ENCODE data around the gene ACTN1.
A peak's percentile ranks its signal among the peaks of the same experiment; 100 is the strongest.

The ACTN1 gene

GRCh38 chr14:68937471-68938270, 41.4 kb downstream of the ACTN1 start:
- CTCF ChIA-PET: interaction anchor here (1.0 to 1.7 kb wide), 3 partner anchors 12 to 26 kb away, joined by 3 read pairs; no protein-coding TSS in a partner anchor
- peaks cover 43% of the 10 kb centered on the region for H3K4me1 Mint-ChIP-seq
- no peaks in the 10 kb centered on the region for H3K9me3 Mint-ChIP-seq
- H3K27me3 Mint-ChIP-seq: no peaks in the 10 kb centered on the region
- no peak overlapping the region for H3K4me3 Mint-ChIP-seq
- peaks cover 1% of the 10 kb centered on the region for H3K36me3 Mint-ChIP-seq
- H3K27ac Mint-ChIP-seq: no peak overlapping the region
- DNase-seq: peak; percentile 27

- CTCF ChIA-PET: interaction anchor here (1.0 kb wide), 1 partner anchor 26 kb away, joined by 3 read pairs; no protein-coding TSS in a partner anchor
- H3K27ac Mint-ChIP-seq: no peak overlapping the region
- H3K4me1 Mint-ChIP-seq: peaks cover 45% of the 10 kb centered on the region
- no peaks in the 10 kb centered on the region for H3K9me3 Mint-ChIP-seq
- H3K4me3 Mint-ChIP-seq: no peak overlapping the region
- DNase-seq: no peak
- H3K27me3 Mint-ChIP-seq: no peaks in the 10 kb centered on the region
- H3K36me3 Mint-ChIP-seq: no peaks in the 10 kb centered on the region
Measured at GRCh38 chr14:68936980-68937379, 42.1 kb downstream of the ACTN1 start.

- no peaks in the 10 kb centered on the region for H3K36me3 Mint-ChIP-seq
- H3K4me3 Mint-ChIP-seq: no peak overlapping the region
- H3K9me3 Mint-ChIP-seq: no peaks in the 10 kb centered on the region
- no peaks in the 10 kb centered on the region for H3K27me3 Mint-ChIP-seq
- CTCF ChIA-PET: interaction anchor here (0.6 to 0.8 kb wide), 2 partner anchors 14 to 112 kb away, joined by 3 read pairs; no protein-coding TSS in a partner anchor
- no peak for DNase-seq
- H3K27ac Mint-ChIP-seq: no peak overlapping the region
- peaks cover 45% of the 10 kb centered on the region for H3K4me1 Mint-ChIP-seq
Measured at GRCh38 chr14:68936476-68936875, 42.6 kb downstream of the ACTN1 start.

GRCh38 chr14:68935761-68936214, 43.3 kb downstream of the ACTN1 start:
- Mint-ChIP-seq H3K36me3 (no peaks in the 10 kb centered on the region), H3K9me3 (no peaks in the 10 kb centered on the region), H3K4me1 (peaks cover 45% of the 10 kb centered on the region), H3K4me3 (no peak overlapping the region), H3K27me3 (no peaks in the 10 kb centered on the region), H3K27ac (no peak overlapping the region)
- CTCF ChIA-PET: interaction anchor here (0.7 to 0.8 kb wide), 2 partner anchors 10 to 13 kb away, joined by 3 read pairs; no protein-coding TSS in a partner anchor
- DNase-seq: no peak

- no peak for DNase-seq
- H3K9me3 Mint-ChIP-seq: no peaks in the 10 kb centered on the region
- CTCF ChIA-PET: interaction anchor here (0.6 kb wide), 1 partner anchor 798 kb away, joined by 3 read pairs; no protein-coding TSS in a partner anchor
- H3K36me3 Mint-ChIP-seq: no peaks in the 10 kb centered on the region
- H3K4me1 Mint-ChIP-seq: peaks cover 47% of the 10 kb centered on the region
- H3K4me3 Mint-ChIP-seq: no peak overlapping the region
- no peak overlapping the region for H3K27ac Mint-ChIP-seq
- H3K27me3 Mint-ChIP-seq: no peaks in the 10 kb centered on the region
Measured at GRCh38 chr14:68934066-68934465, 45.0 kb downstream of the ACTN1 start.

GRCh38 chr14:68932686-68933085, 46.4 kb downstream of the ACTN1 start:
- Mint-ChIP-seq H3K9me3 (no peaks in the 10 kb centered on the region), H3K27ac (no peak overlapping the region), H3K27me3 (no peaks in the 10 kb centered on the region), H3K4me3 (no peak overlapping the region), H3K4me1 (peaks cover 49% of the 10 kb centered on the region), H3K36me3 (no peaks in the 10 kb centered on the region)
- CTCF ChIA-PET: no interaction called here
- DNase-seq: no peak

- no peak for DNase-seq
- H3K4me3 Mint-ChIP-seq: no peak overlapping the region
- H3K36me3 Mint-ChIP-seq: peaks cover 1% of the 10 kb centered on the region
- CTCF ChIA-PET: no interaction called here
- H3K27me3 Mint-ChIP-seq: no peaks in the 10 kb centered on the region
- no peak overlapping the region for H3K27ac Mint-ChIP-seq
- H3K9me3 Mint-ChIP-seq: peaks cover under 1% of the 10 kb centered on the region
- peaks cover 49% of the 10 kb centered on the region for H3K4me1 Mint-ChIP-seq
Measured at GRCh38 chr14:68932231-68932630, 46.9 kb downstream of the ACTN1 start.

GRCh38 chr14:68931474-68932051, 47.5 kb downstream of the ACTN1 start:
- Mint-ChIP-seq H3K4me3 (no peak overlapping the region), H3K27me3 (no peaks in the 10 kb centered on the region), H3K36me3 (peaks cover 8% of the 10 kb centered on the region), H3K4me1 (peaks cover 46% of the 10 kb centered on the region), H3K9me3 (peaks cover 8% of the 10 kb centered on the region), H3K27ac (no peak overlapping the region)
- DNase-seq: no peak
- CTCF ChIA-PET: no interaction called here

- peaks cover 45% of the 10 kb centered on the region for H3K4me1 Mint-ChIP-seq
- CTCF ChIA-PET: no interaction called here
- no peaks in the 10 kb centered on the region for H3K27me3 Mint-ChIP-seq
- no peak overlapping the region for H3K27ac Mint-ChIP-seq
- H3K4me3 Mint-ChIP-seq: no peak overlapping the region
- peaks cover 13% of the 10 kb centered on the region for H3K9me3 Mint-ChIP-seq
- no peak for DNase-seq
- H3K36me3 Mint-ChIP-seq: peaks cover 10% of the 10 kb centered on the region
Measured at GRCh38 chr14:68931063-68931462, 48.0 kb downstream of the ACTN1 start.

GRCh38 chr14:68929623-68930307, 49.3 kb downstream of the ACTN1 start:
- H3K9me3 Mint-ChIP-seq: peaks cover 23% of the 10 kb centered on the region
- CTCF ChIA-PET: interaction anchor here (1.0 kb wide), 1 partner anchor 10 kb away, joined by 3 read pairs; no protein-coding TSS in a partner anchor
- no peaks in the 10 kb centered on the region for H3K27me3 Mint-ChIP-seq
- H3K36me3 Mint-ChIP-seq: peaks cover 20% of the 10 kb centered on the region
- H3K4me3 Mint-ChIP-seq: no peak overlapping the region
- no peak overlapping the region for H3K27ac Mint-ChIP-seq
- H3K4me1 Mint-ChIP-seq: peaks cover 45% of the 10 kb centered on the region
- DNase-seq: no peak

GRCh38 chr14:68928770-68929550, 50.1 kb downstream of the ACTN1 start:
- H3K4me3 Mint-ChIP-seq: peak overlapping the region; percentile 7
- peak overlapping the region; percentile 86 for H3K27ac Mint-ChIP-seq
- CTCF ChIA-PET: interaction anchor here (1.4 to 7.9 kb wide), 2 partner anchors 14 to 16 kb away, joined by 3 to 65 read pairs; no protein-coding TSS in a partner anchor
- peaks cover 26% of the 10 kb centered on the region for H3K9me3 Mint-ChIP-seq
- H3K36me3 Mint-ChIP-seq: peaks cover 27% of the 10 kb centered on the region
- peak; percentile 32 for DNase-seq
- no peaks in the 10 kb centered on the region for H3K27me3 Mint-ChIP-seq
- H3K4me1 Mint-ChIP-seq: peaks cover 45% of the 10 kb centered on the region

GRCh38 chr14:68927956-68928675, 51.0 kb downstream of the ACTN1 start:
- H3K27ac Mint-ChIP-seq: peak overlapping the region; percentile 86
- H3K4me1 Mint-ChIP-seq: peaks cover 50% of the 10 kb centered on the region
- DNase-seq: peak; percentile 52
- H3K9me3 Mint-ChIP-seq: peaks cover 26% of the 10 kb centered on the region
- CTCF ChIA-PET: interaction anchor here (1.4 to 7.9 kb wide), 2 partner anchors 14 to 15 kb away, joined by 3 to 65 read pairs; no protein-coding TSS in a partner anchor
- peaks cover 28% of the 10 kb centered on the region for H3K36me3 Mint-ChIP-seq
- peak overlapping the region; percentile 7 for H3K4me3 Mint-ChIP-seq
- H3K27me3 Mint-ChIP-seq: no peaks in the 10 kb centered on the region

GRCh38 chr14:68927089-68927488, 52.0 kb downstream of the ACTN1 start:
- H3K9me3 Mint-ChIP-seq: peaks cover 26% of the 10 kb centered on the region
- DNase-seq: no peak
- CTCF ChIA-PET: interaction anchor here (1.2 to 7.9 kb wide), 2 partner anchors 14 to 42 kb away, joined by 3 to 65 read pairs; no protein-coding TSS in a partner anchor
- H3K4me3 Mint-ChIP-seq: no peak overlapping the region
- H3K36me3 Mint-ChIP-seq: peaks cover 31% of the 10 kb centered on the region
- H3K27me3 Mint-ChIP-seq: no peaks in the 10 kb centered on the region
- H3K27ac Mint-ChIP-seq: no peak overlapping the region
- H3K4me1 Mint-ChIP-seq: peaks cover 49% of the 10 kb centered on the region
